Left ventricle myocardium inferior (tissue), 1 donor: ENCODE results near the gene DNAAF1. TPM values are rescaled to one million over a fixed set of nuclear protein-coding genes. Genes with fewer than 3 reads are reported as not detected.
A peak's percentile ranks its signal among the peaks of the same experiment; 100 is the strongest.

ENCODE experiments used
- DNase-seq: peaks from one replicate; pipeline ENCODE4 v3.0.0-alpha.2; 2020
- H3K27ac ChIP-seq: fragments of 200-600 bp; replicated peaks from 2 replicates; pipeline ENCODE4 v1.8.0; 2021
- H3K27me3 ChIP-seq: fragments of 200-600 bp; 2 replicates; pipeline ENCODE4 v1.8.0; 2021; ENCODE audit warnings: low read depth
- H3K36me3 ChIP-seq: fragments of 200-600 bp; 2 replicates; pipeline ENCODE4 v1.8.0; 2021
- H3K4me1 ChIP-seq: fragments of 200-600 bp; 2 replicates; pipeline ENCODE4 v1.8.0; 2021
- H3K4me3 ChIP-seq: fragments of 200-600 bp; 2 replicates; pipeline ENCODE4 v1.8.0; 2021; ENCODE audit warnings: mild to moderate bottlenecking, moderate library complexity
- H3K9me3 ChIP-seq: fragments of 200-600 bp; replicated peaks from 2 replicates; pipeline ENCODE4 v1.8.0; 2021
- intact Hi-C: fragments of 100-400 bp; cut with micrococcal nuclease; formaldehyde crosslinking; loops from one replicate; pipeline ENCODE4 v1.11.0; 2022
- total RNA-seq: library from RNA; stranded (reverse); fragmentation: NEBNext Ultra II Directional; extraction: Animal tissue kit (Norgen Biotek cat#: 25700); gene quantifications from one replicate; pipeline ENCODE4 v1.2.1, GENCODE V29; 2021
- TF ChIP-seq, protein P1 (sequence below): fragments of 200-600 bp; IDR thresholded peaks from 2 replicates; pipeline ENCODE4 v1.8.0; 2021; ENCODE audit warnings: antibody characterized with exemption, mild to moderate bottlenecking, borderline replicate concordance
- donor health status: DM: no; HTN: yes; CAD: no; lungs with severe emphysema.

DNAAF1 gene
- total RNA-seq, 1 donor from 2014 or later = 0.14 TPM

- intact Hi-C loops = loop anchor here (10.0 kb wide), 2 partner anchors 95 to 225 kb away; partner anchors contain the start of gene OSGIN1
- Histone ChIP-seq H3K4me1 (peaks cover 97% of the 10 kb centered on the region), H3K36me3 (peaks cover 60% of the 10 kb centered on the region)
These were observed 34.7 kb downstream of the DNAAF1 start for GRCh38 chr16:84179612-84180320.

DNA sequence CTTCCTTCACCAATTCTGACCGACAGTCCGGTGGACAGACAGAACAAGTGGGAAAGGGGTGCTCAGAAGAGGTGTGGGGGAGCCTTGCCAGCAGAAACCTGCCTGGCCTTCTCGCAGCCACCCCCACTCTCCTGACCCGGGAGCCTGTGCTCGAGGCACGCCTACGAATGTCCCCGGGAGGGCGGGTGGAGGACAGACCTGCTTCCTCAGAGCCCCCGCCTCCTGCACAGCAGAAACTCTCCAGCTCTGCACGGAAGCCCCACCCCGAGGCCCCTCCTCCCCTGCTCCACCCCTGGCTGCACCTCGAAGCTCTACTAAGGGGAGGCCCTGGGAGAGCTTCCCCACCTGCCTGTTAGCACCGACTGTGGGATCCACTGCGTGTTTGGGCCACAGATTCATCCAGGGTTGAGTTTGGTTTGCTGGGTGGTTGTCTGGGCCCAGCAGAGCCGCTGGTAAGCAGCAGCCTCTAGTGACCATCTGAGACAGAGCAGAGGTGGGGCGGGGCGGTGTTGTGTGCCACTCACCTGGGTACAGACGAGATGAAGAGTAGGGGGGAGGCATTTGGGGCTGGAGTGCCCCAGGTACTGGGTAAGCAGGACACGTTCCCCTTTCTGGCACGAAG, 35.5 kb downstream of the DNAAF1 start:
- peak; percentile 62 for DNase-seq

More at GRCh38 chr16:84179612-84180320, 34.7 kb downstream of the DNAAF1 start:
- H3K9me3 ChIP-seq = no peaks in the 10 kb centered on the region
- no peak for DNase-seq
- H3K27ac ChIP-seq = peak overlapping the region; percentile 92
- no peaks in the 10 kb centered on the region for H3K27me3 ChIP-seq
- peak overlapping the region; percentile 41 for H3K4me3 ChIP-seq
- TF ChIP-seq, protein P1, sequence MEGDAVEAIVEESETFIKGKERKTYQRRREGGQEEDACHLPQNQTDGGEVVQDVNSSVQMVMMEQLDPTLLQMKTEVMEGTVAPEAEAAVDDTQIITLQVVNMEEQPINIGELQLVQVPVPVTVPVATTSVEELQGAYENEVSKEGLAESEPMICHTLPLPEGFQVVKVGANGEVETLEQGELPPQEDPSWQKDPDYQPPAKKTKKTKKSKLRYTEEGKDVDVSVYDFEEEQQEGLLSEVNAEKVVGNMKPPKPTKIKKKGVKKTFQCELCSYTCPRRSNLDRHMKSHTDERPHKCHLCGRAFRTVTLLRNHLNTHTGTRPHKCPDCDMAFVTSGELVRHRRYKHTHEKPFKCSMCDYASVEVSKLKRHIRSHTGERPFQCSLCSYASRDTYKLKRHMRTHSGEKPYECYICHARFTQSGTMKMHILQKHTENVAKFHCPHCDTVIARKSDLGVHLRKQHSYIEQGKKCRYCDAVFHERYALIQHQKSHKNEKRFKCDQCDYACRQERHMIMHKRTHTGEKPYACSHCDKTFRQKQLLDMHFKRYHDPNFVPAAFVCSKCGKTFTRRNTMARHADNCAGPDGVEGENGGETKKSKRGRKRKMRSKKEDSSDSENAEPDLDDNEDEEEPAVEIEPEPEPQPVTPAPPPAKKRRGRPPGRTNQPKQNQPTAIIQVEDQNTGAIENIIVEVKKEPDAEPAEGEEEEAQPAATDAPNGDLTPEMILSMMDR = no peak

DNA sequence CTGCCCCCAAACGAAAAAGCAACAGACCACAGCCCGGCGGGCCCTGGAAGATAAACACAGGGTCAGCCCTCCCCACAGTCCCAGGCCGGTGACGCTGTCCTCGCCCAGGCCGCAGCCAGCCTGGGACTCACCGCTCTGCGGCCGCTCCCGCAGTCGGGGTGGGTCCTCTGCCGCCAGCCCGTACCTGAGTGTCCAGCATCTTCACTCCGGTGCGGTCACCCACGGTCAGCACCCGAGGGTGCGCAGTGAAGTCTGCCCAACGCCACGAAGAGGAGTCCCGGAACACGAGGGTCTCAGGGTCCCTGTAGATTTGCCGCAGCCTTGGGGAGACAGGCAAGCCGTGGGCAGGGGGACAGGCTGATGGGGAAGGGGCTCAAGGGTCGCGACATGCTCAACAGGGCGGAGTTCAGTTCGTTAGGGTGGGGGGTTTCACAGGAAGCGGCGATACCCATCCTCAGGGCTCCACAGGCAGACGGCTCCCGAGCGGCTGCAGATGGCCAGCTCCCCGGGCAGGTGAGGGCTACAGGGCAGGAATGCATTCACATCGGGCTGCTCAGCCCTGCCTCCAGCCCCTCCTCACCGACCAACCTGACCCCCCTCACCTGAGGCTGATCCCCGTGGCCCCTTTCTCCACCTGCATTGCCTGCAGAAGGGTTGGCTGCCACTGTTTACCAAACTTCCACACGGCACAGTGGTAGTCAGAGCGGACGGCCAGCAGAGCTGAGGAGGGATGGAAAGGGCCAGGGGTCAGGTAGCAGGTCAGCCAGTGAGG, 36.2 kb downstream of the DNAAF1 start:
- DNase-seq = no peak
- H3K4me1 ChIP-seq = peaks cover 97% of the 10 kb centered on the region
- peak overlapping the region; percentile 92 for H3K27ac ChIP-seq

More for the DNA sequence above, 35.5 kb downstream of the DNAAF1 start:
- no peaks in the 10 kb centered on the region for H3K27me3 ChIP-seq
- H3K36me3 ChIP-seq = peaks cover 60% of the 10 kb centered on the region
- no peaks in the 10 kb centered on the region for H3K9me3 ChIP-seq
- TF ChIP-seq, protein P1 = no peak
- peaks cover 97% of the 10 kb centered on the region for H3K4me1 ChIP-seq
- peak overlapping the region; percentile 41 for H3K4me3 ChIP-seq
- intact Hi-C loops = loop anchor here (10.0 kb wide), 2 partner anchors 96 to 226 kb away; partner anchors contain the start of gene OSGIN1
- peak overlapping the region; percentile 92 for H3K27ac ChIP-seq

DNA sequence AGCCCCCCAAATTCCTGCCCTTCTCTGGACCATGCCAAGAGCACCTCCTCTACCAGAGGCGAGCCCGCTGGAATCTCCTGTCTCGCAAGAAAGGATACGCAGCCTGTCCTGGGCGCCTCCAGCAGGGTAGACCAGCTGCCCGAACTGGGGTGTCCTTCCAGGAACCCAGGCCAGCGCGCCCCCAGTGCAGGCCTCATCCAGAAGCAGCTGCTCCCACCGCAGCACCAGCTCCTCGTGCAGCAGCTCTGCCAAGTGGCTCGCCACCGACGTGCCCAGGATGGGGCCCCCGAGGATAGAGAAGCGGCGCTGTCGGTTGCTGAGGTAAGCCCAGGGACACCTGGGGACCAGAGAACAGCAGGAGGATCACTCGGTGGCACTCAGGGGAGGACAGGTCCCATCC, 37.0 kb downstream of the DNAAF1 start:
- Histone ChIP-seq H3K4me1 (peaks cover 96% of the 10 kb centered on the region), H3K4me3 (no peak overlapping the region), H3K27me3 (no peaks in the 10 kb centered on the region), H3K27ac (peak overlapping the region; percentile 92), H3K9me3 (no peaks in the 10 kb centered on the region), H3K36me3 (peaks cover 60% of the 10 kb centered on the region)
- no peak for DNase-seq
- TF ChIP-seq, protein P1 = no peak
- intact Hi-C loops = loop anchor here (10.0 kb wide), 2 partner anchors 97 to 227 kb away; partner anchors contain the start of gene OSGIN1

More for the DNA sequence above, 36.2 kb downstream of the DNAAF1 start:
- TF ChIP-seq, protein P1 = no peak
- H3K27me3 ChIP-seq = no peaks in the 10 kb centered on the region
- H3K4me3 ChIP-seq = no peak overlapping the region
- intact Hi-C loops = loop anchor here (10.0 kb wide), 2 partner anchors 97 to 227 kb away; partner anchors contain the start of gene OSGIN1
- H3K36me3 ChIP-seq = peaks cover 60% of the 10 kb centered on the region
- H3K9me3 ChIP-seq = no peaks in the 10 kb centered on the region
